Measurements from ENCODE around the gene TSKS. TPM values are rescaled to one million over a fixed set of nuclear protein-coding genes. Genes with fewer than 3 reads are reported as not detected.
A peak's percentile ranks its signal among the peaks of the same experiment; 100 is the strongest.

The TSKS gene
- total RNA-seq, 1 experiment from 2014 or later: 0.28 TPM

DNA sequence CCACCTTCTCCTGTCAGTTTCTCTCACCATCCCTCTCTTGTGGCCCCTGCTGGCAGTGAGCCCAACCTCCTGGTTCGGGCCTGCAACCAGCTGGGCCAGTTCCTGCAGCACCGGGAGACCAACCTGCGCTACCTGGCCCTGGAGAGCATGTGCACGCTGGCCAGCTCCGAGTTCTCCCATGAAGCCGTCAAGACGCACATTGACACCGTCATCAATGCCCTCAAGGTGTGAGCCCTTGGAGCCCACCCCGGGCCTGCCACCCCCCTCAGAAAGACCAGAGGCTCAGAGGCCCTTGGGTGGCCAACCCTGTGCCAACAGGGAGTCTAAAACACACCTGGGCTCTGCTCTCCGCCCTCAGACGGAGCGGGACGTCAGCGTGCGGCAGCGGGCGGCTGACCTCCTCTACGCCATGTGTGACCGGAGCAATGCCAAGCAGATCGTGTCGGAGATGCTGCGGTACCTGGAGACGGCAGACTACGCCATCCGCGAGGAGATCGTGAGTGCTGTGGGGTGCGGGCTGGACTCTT lies 36.2 kb upstream of the TSKS start:
- no peak overlapping the region for H2BK12ac ChIP-seq (ENCODE audit: insufficient read length, low read depth, low read length)
- H3K79me2 ChIP-seq (ENCODE audit: insufficient read depth, low read length): no peaks in the 10 kb centered on the region
- H2AK5ac ChIP-seq (ENCODE audit: insufficient read length, low read length): no peak overlapping the region
- H3K23ac ChIP-seq (ENCODE audit: insufficient read length, low read depth, low read length): no peak overlapping the region
- H3T11ph ChIP-seq (ENCODE audit: low read length): no peak overlapping the region
- H3K79me1 ChIP-seq (ENCODE audit: insufficient read depth, low read depth, low read length, poor library complexity, severe bottlenecking): no peaks in the 10 kb centered on the region
- peak overlapping the region in 1 of 3 experiments; percentile 77; a peak in 3 of 7 replicates for H3K27ac Mint-ChIP-seq
- peaks cover 2% of the 10 kb centered on the region for H4K20me1 ChIP-seq (ENCODE audit: control insufficient read depth, insufficient read depth, insufficient read length)
- no peak overlapping the region for H2AFZ ChIP-seq (ENCODE audit: low read length)
- no peak overlapping the region; the same call in 1 of the 2 replicates for H3K14ac ChIP-seq (ENCODE audit: insufficient read depth, low read length)
- H3K4ac ChIP-seq (ENCODE audit: low read depth, low read length): no peak overlapping the region
- no peak overlapping the region for H3K56ac ChIP-seq (ENCODE audit: insufficient read length, low read depth, low read length)
- H3K4me3 Mint-ChIP-seq: peak overlapping the region in 1 of 2 experiments; percentile 14; a peak in 1 of 5 replicates
- H3K27me3 Mint-ChIP-seq (ENCODE audit: low read depth): no peaks in the 10 kb centered on the region
- H3K27me3 ChIP-seq (ENCODE audit: insufficient read depth, low read length): no peaks in the 10 kb centered on the region
- H3K4me2 ChIP-seq (ENCODE audit: insufficient read depth, insufficient read length, low read length): no peak overlapping the region
- no peak overlapping the region for H4K91ac ChIP-seq (ENCODE audit: insufficient read length, low read depth, low read length)
- no peak overlapping the region for H2BK20ac ChIP-seq (ENCODE audit: low read depth, low read length, poor library complexity, severe bottlenecking)
- H3K9me3 ChIP-seq (ENCODE audit: control insufficient read depth, low read depth, low read length): no peaks in the 10 kb centered on the region
- no peak overlapping the region for H2BK120ac ChIP-seq (ENCODE audit: low read depth, low read length, poor library complexity, severe bottlenecking)
- H4K5ac ChIP-seq (ENCODE audit: insufficient read length, low read depth, low read length): no peak overlapping the region
- WGBS (ENCODE audit: extremely low coverage, insufficient read length, low lambda C conversion rate): no CpG with 5 or more reads among the region's 28 CpGs
- H2BK15ac ChIP-seq (ENCODE audit: low read depth, low read length): no peak overlapping the region
- H4K8ac ChIP-seq (replicated peaks; ENCODE audit: insufficient read length, low read depth, low read length): no peak overlapping the region
- no peaks in the 10 kb centered on the region for H3K23me2 ChIP-seq (ENCODE audit: insufficient read length, low read depth, low read length, poor library complexity, severe bottlenecking)
- no peak overlapping the region for H3K27ac ChIP-seq (ENCODE audit: insufficient read length, low read depth, low read length)
- H3K4me1 Mint-ChIP-seq: peaks cover 5 to 23% of the 10 kb centered on the region in 2 experiments
- H3K18ac ChIP-seq (ENCODE audit: insufficient read length, low read depth, low read length): no peak overlapping the region
- H3K36me3 Mint-ChIP-seq (ENCODE audit: insufficient read depth in 1 of 3, low read depth in 3 of 3): peaks cover 32 to 65% (median 58%) of the 10 kb centered on the region in 3 experiments; a peak in 6 of 7 replicates
- H3K9me3 Mint-ChIP-seq: no peaks in the 10 kb centered on the region; a peak in 1 of 5 replicates
- TF ChIP-seq, protein P1, sequence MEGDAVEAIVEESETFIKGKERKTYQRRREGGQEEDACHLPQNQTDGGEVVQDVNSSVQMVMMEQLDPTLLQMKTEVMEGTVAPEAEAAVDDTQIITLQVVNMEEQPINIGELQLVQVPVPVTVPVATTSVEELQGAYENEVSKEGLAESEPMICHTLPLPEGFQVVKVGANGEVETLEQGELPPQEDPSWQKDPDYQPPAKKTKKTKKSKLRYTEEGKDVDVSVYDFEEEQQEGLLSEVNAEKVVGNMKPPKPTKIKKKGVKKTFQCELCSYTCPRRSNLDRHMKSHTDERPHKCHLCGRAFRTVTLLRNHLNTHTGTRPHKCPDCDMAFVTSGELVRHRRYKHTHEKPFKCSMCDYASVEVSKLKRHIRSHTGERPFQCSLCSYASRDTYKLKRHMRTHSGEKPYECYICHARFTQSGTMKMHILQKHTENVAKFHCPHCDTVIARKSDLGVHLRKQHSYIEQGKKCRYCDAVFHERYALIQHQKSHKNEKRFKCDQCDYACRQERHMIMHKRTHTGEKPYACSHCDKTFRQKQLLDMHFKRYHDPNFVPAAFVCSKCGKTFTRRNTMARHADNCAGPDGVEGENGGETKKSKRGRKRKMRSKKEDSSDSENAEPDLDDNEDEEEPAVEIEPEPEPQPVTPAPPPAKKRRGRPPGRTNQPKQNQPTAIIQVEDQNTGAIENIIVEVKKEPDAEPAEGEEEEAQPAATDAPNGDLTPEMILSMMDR (conservative IDR thresholded peaks at IDR 0.05): no peak
- no peak for DNase-seq
- H2BK5ac ChIP-seq (ENCODE audit: insufficient read length, low read length): no peak overlapping the region
- no peak overlapping the region for H3K9ac ChIP-seq (ENCODE audit: extremely low read depth, insufficient read length, low read length)
- no peaks in the 10 kb centered on the region for H3K4me1 ChIP-seq (ENCODE audit: insufficient read depth, low read length)

Measured in H9 (cell line).